Raji (cell line): ENCODE data around the gene RPS24.

Experiments
- POLR2A ChIP-seq: IDR thresholded peaks from 2 replicates; pipeline ENCODE4 v1.6.1; 2011; ENCODE audit warnings: low read depth, low read length, control low read depth; ENCODE audit not compliant: insufficient read depth

RPS24 gene

GRCh38 chr10:78039743-78040142 is 6.1 kb downstream of the RPS24 start:
- no peak for TF ChIP-seq POLR2A

- no peak for TF ChIP-seq POLR2A
Measured at GRCh38 chr10:78041170-78042057, 7.8 kb downstream of the RPS24 start.

- no peak for TF ChIP-seq POLR2A
Measured at GRCh38 chr10:78042058-78042751, 8.5 kb downstream of the RPS24 start.

- TF ChIP-seq POLR2A, result no peak
Measured at GRCh38 chr10:78042752-78043104, 9.1 kb downstream of the RPS24 start.

GRCh38 chr10:78044179-78044578 is 10.5 kb downstream of the RPS24 start:
- TF ChIP-seq POLR2A, result no peak

- no peak for TF ChIP-seq POLR2A
Measured at GRCh38 chr10:78044699-78045098, 11.0 kb downstream of the RPS24 start.

- TF ChIP-seq POLR2A, result no peak
Measured at GRCh38 chr10:78045237-78045636, 11.6 kb downstream of the RPS24 start.

- TF ChIP-seq POLR2A, result no peak
Measured at GRCh38 chr10:78045856-78046255, 12.2 kb downstream of the RPS24 start.

GRCh38 chr10:78046711-78047269 is 13.1 kb downstream of the RPS24 start:
- no peak for TF ChIP-seq POLR2A

- no peak for TF ChIP-seq POLR2A
Measured at GRCh38 chr10:78047314-78047891, 13.7 kb downstream of the RPS24 start.

- TF ChIP-seq POLR2A, result no peak
Measured at GRCh38 chr10:78049851-78050250, 16.2 kb downstream of the RPS24 start.

GRCh38 chr10:78053211-78053868 is 19.7 kb downstream of the RPS24 start:
- no peak for TF ChIP-seq POLR2A

- TF ChIP-seq POLR2A, result no peak
Measured at GRCh38 chr10:78058562-78058961, 24.9 kb downstream of the RPS24 start.

- no peak for TF ChIP-seq POLR2A
Measured at GRCh38 chr10:78059906-78060702, 26.4 kb downstream of the RPS24 start.
